HG03175 (cell line): ENCODE measurements around the gene GP1BB.
"Not testable (repeated sequence)": the region's sequence is repeated elsewhere in the genome, so short reads cannot be mapped to it uniquely, and the experiment has no call there.

Experiments used
- ATAC-seq: cut with Tn5 transposase; IDR thresholded peaks from one replicate; pipeline ENCODE4 v1.9.1; 2021; ENCODE audit warnings: mild to moderate bottlenecking, moderate library complexity; ENCODE audit not compliant: unreplicated experiment

GP1BB gene

GRCh38 chr22:19693581-19693980 lies 29.8 kb upstream of the GP1BB start:
- no peak for ATAC-seq

- no peak for ATAC-seq
These were observed 29.2 kb upstream of the GP1BB start for GRCh38 chr22:19693981-19694670.

- ATAC-seq = no peak
These were observed 28.6 kb upstream of the GP1BB start for GRCh38 chr22:19694696-19695095.

- ATAC-seq = no peak
These were observed 26.6 kb upstream of the GP1BB start for GRCh38 chr22:19696504-19697276.

- ATAC-seq = not testable (repeated sequence)
These were observed 25.5 kb upstream of the GP1BB start for GRCh38 chr22:19697871-19698270.

- ATAC-seq = no peak
These were observed 22.4 kb upstream of the GP1BB start for GRCh38 chr22:19700790-19701419.

GRCh38 chr22:19701420-19702145 lies 21.8 kb upstream of the GP1BB start:
- no peak for ATAC-seq

GRCh38 chr22:19703869-19704268 lies 19.5 kb upstream of the GP1BB start:
- ATAC-seq = no peak

- ATAC-seq = no peak
These were observed 18.9 kb upstream of the GP1BB start for GRCh38 chr22:19704355-19705015.

GRCh38 chr22:19705181-19705934 lies 18.0 kb upstream of the GP1BB start:
- no peak for ATAC-seq

- ATAC-seq = no peak
These were observed 16.6 kb upstream of the GP1BB start for GRCh38 chr22:19706661-19707151.

GRCh38 chr22:19707347-19708290 lies 15.7 kb upstream of the GP1BB start:
- ATAC-seq = no peak

GRCh38 chr22:19708321-19709011 lies 14.9 kb upstream of the GP1BB start:
- ATAC-seq = no peak

GRCh38 chr22:19709063-19709769 lies 14.1 kb upstream of the GP1BB start:
- no peak for ATAC-seq

GRCh38 chr22:19710020-19710768 lies 13.1 kb upstream of the GP1BB start:
- ATAC-seq = no peak

GRCh38 chr22:19710769-19711106 lies 12.6 kb upstream of the GP1BB start:
- ATAC-seq = no peak

- no peak for ATAC-seq
These were observed 10.1 kb upstream of the GP1BB start for GRCh38 chr22:19713245-19713644.
